Dermis blood vessel endothelial cell (primary cell): ENCODE data around the gene CSNK1G2. TPM values are rescaled to one million over a fixed set of nuclear protein-coding genes. Genes with fewer than 3 reads are reported as not detected.

Experiments used
- DNase-seq: peaks from one replicate; pipeline ENCODE4 v3.0.0; 2010
- total RNA-seq: library from RNA; depleted of rRNA; stranded (reverse); fragments of >200 nt; gene quantifications from 2 replicates; pipeline ENCODE4 v1.2.3, GENCODE V29; 2014

The CSNK1G2 gene
- total RNA-seq, 1 donor from 2014 or later: 73.9 TPM

- DNase-seq: no peak
Observed at GRCh38 chr19:2022289-2022688, 81.3 kb downstream of the CSNK1G2 start.

GRCh38 chr19:2026770-2027169 is 85.8 kb downstream of the CSNK1G2 start:
- no peak for DNase-seq

GRCh38 chr19:2027361-2027760 is 86.4 kb downstream of the CSNK1G2 start:
- no peak for DNase-seq

Other genes with a start within 250 kb of the CSNK1G2 start
- not detected in 2 replicates for gene ONECUT3, start 187.7 kb upstream of the CSNK1G2 start, total RNA-seq
- 0.85 and 1.2 TPM in 2 replicates for gene ATP8B3, start 128.9 kb upstream of the CSNK1G2 start, total RNA-seq
- 8.7 and 14.0 TPM in 2 replicates for gene REXO1, start 92.7 kb upstream of the CSNK1G2 start, total RNA-seq
- gene KLF16, start 77.6 kb upstream of the CSNK1G2 start, total RNA-seq: 5.3 and 9.5 TPM in 2 replicates
- 111 and 142 TPM in 2 replicates for gene ABHD17A, start 55.7 kb upstream of the CSNK1G2 start, total RNA-seq
- gene ADAT3, start 35.8 kb upstream of the CSNK1G2 start, total RNA-seq: 5.8 and 6.2 TPM in 2 replicates
- gene SCAMP4, start 35.8 kb upstream of the CSNK1G2 start, total RNA-seq: 34.7 and 56.1 TPM in 2 replicates
- 51.7 and 135 TPM in 2 replicates for gene BTBD2, start 74.5 kb downstream of the CSNK1G2 start, total RNA-seq
- gene MKNK2, start 110.1 kb downstream of the CSNK1G2 start, total RNA-seq: 147 and 289 TPM in 2 replicates
- 26.4 and 54.0 TPM in 2 replicates for gene MOB3A, start 155.2 kb downstream of the CSNK1G2 start, total RNA-seq
- 0.65 and 1.5 TPM in 2 replicates for gene IZUMO4, start 155.7 kb downstream of the CSNK1G2 start, total RNA-seq
- 75.7 and 137 TPM in 2 replicates for gene AP3D1, start 210.4 kb downstream of the CSNK1G2 start, total RNA-seq
- gene DOT1L, start 222.8 kb downstream of the CSNK1G2 start, total RNA-seq: 5.4 and 8.8 TPM in 2 replicates